Ovary (tissue), 9 donors: ENCODE results near the gene ZCCHC10. TPM values are rescaled to one million over a fixed set of nuclear protein-coding genes. Genes with fewer than 3 reads are reported as not detected.
"Not testable (repeated sequence)": the region's sequence is repeated elsewhere in the genome, so short reads cannot be mapped to it uniquely, and the experiment has no call there.

Experiments
- DNase-seq, 5 donors: peaks; one replicate each; pipeline ENCODE4 v3.0.0-alpha.2; 2019 to 2020
- H3K27ac ChIP-seq, 2 donors: fragments of 200-600 bp; one replicate each; pipeline versions ENCODE4 v1.5.1 to v1.8.0; 2019 to 2022
- H3K27me3 ChIP-seq: fragments of 200-600 bp; one replicate; pipeline ENCODE4 v1.8.0; 2022
- H3K36me3 ChIP-seq: fragments of 200-600 bp; sonication (generic); one replicate; pipeline ENCODE4 v1.5.1; 2019
- H3K4me1 ChIP-seq: one replicate; pipeline ENCODE4 v1.8.1; 2013; ENCODE audit warnings: mild to moderate bottlenecking, moderate library complexity; ENCODE audit not compliant: insufficient read depth
- H3K4me3 ChIP-seq: fragments of 200-600 bp; sonication (generic); one replicate; pipeline ENCODE4 v1.5.1; 2017
- H3K9me3 ChIP-seq, 2 donors: fragments of 200-600 bp in 1 of 2; sonication (generic) in 1 of 2; one replicate each; pipeline versions ENCODE4 v1.5.1 to v1.8.1; 2013 to 2019; ENCODE audit warnings: mild to moderate bottlenecking in 1 of 2, moderate library complexity in 1 of 2
- EP300 ChIP-seq: sonication (generic); formaldehyde crosslinking; IDR thresholded peaks from one replicate; pipeline ENCODE4 v1.6.1; 2017; ENCODE audit warnings: antibody characterized with exemption
- POLR2A ChIP-seq: fragments of 450-650 bp; IDR thresholded peaks from one replicate; pipeline ENCODE4 v1.6.1; 2017; ENCODE audit warnings: antibody characterized with exemption, mild to moderate bottlenecking, moderate library complexity
- WGBS, 3 donors: extraction: QIAGEN DNeasy Blood & Tissue Kit in 1 of 3; methylation state at CpG; one replicate each; pipeline versions ENCODE4 v1.1.5 to v1.1.7; 2013 to 2017; 5-methylcytosine and 5-hydroxymethylcytosine counted together
- intact Hi-C, 4 donors: fragments of 100-400 bp; cut with DNase I; formaldehyde crosslinking; loops; one replicate each; pipeline versions ENCODE4 v1.11.0 to v1.15.1; 2022 to 2023
- polyA plus RNA-seq, 2 donors: library from polyadenylated mRNA; stranded (reverse); fragments of 200-250 nt in 1 of 2; fragments of 350-450 nt in 1 of 2; fragmentation: Illumina TruSeq in 1 of 2; extraction: RNeasy Lipid Tissue Mini Kit (QIAGEN cat#74804) in 1 of 2; gene quantifications; one replicate each; pipeline ENCODE4 v1.2.3, GENCODE V29; 2013 to 2014
- total RNA-seq, 7 donors: library from RNA; depleted of rRNA in 2 of 7; stranded (reverse); fragments of >200 nt in 2 of 7; fragmentation: NEBNext Ultra II Directional in 3 of 7; extraction: Animal tissue kit (Norgen Biotek cat#: 25700) in 3 of 7; gene quantifications; one replicate each; pipeline versions ENCODE4 v1.1.0 to v1.2.4, GENCODE V29; 2016 to 2023
- TF ChIP-seq, protein P1 (sequence below), 3 donors: fragments of 450-650 bp in 2 of 3; fragments of 200-600 bp in 1 of 3; IDR thresholded peaks; one replicate each; pipeline versions ENCODE4 v1.5.1 to v1.8.0; 2016 to 2022; ENCODE audit warnings: antibody characterized with exemption in 3 of 3, mild to moderate bottlenecking in 1 of 3
- donor health status: DM: no; HTN: no; CAD: no; lungs with moderate emphysema.
- donor health status: DM: no; HTN: no; CAD: no.
- donor health status: Bipolar disorder and iron deficiency.
- donor health status: DM: yes; HTN: yes; CAD: no.
- donor health status: DM: no; HTN: no; CAD: no.
- donor health status: DM: yes; HTN: yes; CAD: no.

ZCCHC10 gene
- total and polyA plus RNA-seq, 9 donors: 13.4 to 19.3 (median 16.2) TPM

GRCh38 chr5:132987531-132988408, 38.6 kb downstream of the ZCCHC10 start:
- Histone ChIP-seq H3K9me3 (no peaks in the 10 kb centered on the region), H3K27me3 (no peaks in the 10 kb centered on the region), H3K36me3 (no peaks in the 10 kb centered on the region), H3K4me3 (no peak overlapping the region), H3K4me1 (no peaks in the 10 kb centered on the region), H3K27ac (no peak overlapping the region)
- no peak for DNase-seq
- intact Hi-C loops: loop anchor here in 1 of 4 donors (5.0 kb wide), 1 partner anchor 395 kb away; no protein-coding TSS in a partner anchor
- 85 to 91% (median 88%) methylated on average over 28 of the region's 28 CpGs for WGBS, 3 donors
- TF ChIP-seq POLR2A (no peak), EP300 (no peak)
- TF ChIP-seq, protein P1, sequence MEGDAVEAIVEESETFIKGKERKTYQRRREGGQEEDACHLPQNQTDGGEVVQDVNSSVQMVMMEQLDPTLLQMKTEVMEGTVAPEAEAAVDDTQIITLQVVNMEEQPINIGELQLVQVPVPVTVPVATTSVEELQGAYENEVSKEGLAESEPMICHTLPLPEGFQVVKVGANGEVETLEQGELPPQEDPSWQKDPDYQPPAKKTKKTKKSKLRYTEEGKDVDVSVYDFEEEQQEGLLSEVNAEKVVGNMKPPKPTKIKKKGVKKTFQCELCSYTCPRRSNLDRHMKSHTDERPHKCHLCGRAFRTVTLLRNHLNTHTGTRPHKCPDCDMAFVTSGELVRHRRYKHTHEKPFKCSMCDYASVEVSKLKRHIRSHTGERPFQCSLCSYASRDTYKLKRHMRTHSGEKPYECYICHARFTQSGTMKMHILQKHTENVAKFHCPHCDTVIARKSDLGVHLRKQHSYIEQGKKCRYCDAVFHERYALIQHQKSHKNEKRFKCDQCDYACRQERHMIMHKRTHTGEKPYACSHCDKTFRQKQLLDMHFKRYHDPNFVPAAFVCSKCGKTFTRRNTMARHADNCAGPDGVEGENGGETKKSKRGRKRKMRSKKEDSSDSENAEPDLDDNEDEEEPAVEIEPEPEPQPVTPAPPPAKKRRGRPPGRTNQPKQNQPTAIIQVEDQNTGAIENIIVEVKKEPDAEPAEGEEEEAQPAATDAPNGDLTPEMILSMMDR (IDR thresholded peaks at IDR 0.05): no peak

DNA sequence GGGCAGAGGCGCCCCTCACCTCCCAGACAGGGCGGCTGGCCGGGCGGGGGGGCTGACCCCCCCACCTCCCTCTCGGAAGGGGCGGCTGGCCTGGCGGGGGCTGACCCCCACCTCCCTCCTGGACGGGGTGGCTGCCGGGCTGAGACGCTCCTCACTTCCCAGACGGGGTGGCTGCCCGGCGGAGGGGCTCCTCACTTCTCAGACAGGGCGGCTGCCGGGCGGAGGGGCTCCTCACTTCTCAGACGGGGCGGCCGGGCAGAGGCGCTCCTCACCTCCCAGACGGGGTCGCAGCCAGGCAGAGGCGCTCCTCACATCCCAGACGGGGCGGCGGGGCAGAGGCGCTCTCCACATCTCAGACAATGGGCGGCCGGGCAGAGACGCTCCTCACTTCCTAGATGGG, 43.4 kb downstream of the ZCCHC10 start:
- H3K27ac ChIP-seq, H3K27me3 ChIP-seq, H3K4me3 ChIP-seq, H3K36me3 ChIP-seq, H3K9me3 ChIP-seq, H3K4me1 ChIP-seq, intact Hi-C loops, DNase-seq: not testable (repeated sequence)
- WGBS, 3 donors: 90 to 96% (median 95%) methylated on average over 13 to 29 of the region's 30 CpGs

DNA sequence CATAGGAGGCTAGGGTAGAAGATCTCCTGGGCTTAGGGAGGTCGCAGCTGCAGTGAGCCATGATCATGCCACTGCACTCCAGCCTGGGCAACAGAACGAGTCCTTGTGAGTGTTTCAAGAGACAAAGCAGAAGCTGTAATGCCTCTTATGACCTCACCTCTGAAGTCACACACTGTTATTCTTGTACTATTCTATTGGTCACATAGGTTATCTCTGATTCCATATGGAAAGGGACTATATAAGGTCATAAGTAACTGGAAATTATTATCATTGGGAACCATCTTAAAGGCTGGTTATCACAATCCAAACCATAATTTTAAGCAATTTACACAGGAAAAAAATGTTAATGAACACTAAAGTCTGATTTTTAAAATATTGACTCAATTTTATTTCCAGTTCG, 45.1 kb downstream of the ZCCHC10 start:
- no peak for DNase-seq
- H3K4me3 ChIP-seq: no peak overlapping the region
- no peaks in the 10 kb centered on the region for H3K4me1 ChIP-seq
- no peaks in the 10 kb centered on the region for H3K27me3 ChIP-seq
- H3K9me3 ChIP-seq: no peaks in the 10 kb centered on the region
- no peaks in the 10 kb centered on the region for H3K36me3 ChIP-seq
- 85 to 93% (median 89%) methylated on average over 3 of the region's 3 CpGs for WGBS, 3 donors
- TF ChIP-seq EP300: no peak
- TF ChIP-seq POLR2A: no peak
- TF ChIP-seq, protein P1 (IDR thresholded peaks at IDR 0.05): no peak
- H3K27ac ChIP-seq: no peak overlapping the region
- intact Hi-C loops: no loop called here

DNA sequence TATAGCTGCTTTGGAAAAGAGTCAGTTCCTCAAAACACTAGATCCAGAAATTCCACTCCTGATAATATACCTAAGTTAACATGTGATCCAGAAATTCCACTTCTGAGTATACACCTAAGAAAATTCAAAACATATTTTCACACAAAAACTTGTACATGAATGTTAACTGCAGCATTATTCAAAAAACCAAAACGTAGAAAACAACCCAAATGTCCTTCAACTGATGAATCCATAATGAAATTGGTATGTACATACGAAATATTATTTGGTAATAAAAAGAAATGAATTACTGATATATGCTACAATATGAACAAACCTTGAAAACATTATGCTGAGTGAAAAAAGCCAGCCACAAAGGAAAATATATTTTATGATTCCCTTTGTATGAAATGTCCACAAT, 46.4 kb downstream of the ZCCHC10 start:
- TF ChIP-seq EP300 (no peak), POLR2A (no peak)
- TF ChIP-seq, protein P1 (IDR thresholded peaks at IDR 0.05): no peak
- no peak for DNase-seq
- Histone ChIP-seq H3K9me3 (no peaks in the 10 kb centered on the region), H3K4me3 (no peak overlapping the region), H3K36me3 (no peaks in the 10 kb centered on the region), H3K27ac (no peak overlapping the region), H3K4me1 (no peaks in the 10 kb centered on the region), H3K27me3 (no peaks in the 10 kb centered on the region)
- 56 to 67% (median 63%) methylated on average over 2 of the region's 2 CpGs for WGBS, 3 donors
- intact Hi-C loops: no loop called here

- H3K36me3 ChIP-seq: no peaks in the 10 kb centered on the region
- no peak overlapping the region for H3K4me3 ChIP-seq
- no peaks in the 10 kb centered on the region for H3K4me1 ChIP-seq
- H3K27me3 ChIP-seq: no peaks in the 10 kb centered on the region
- TF ChIP-seq, protein P1 (IDR thresholded peaks at IDR 0.05): no peak
- TF ChIP-seq EP300: no peak
- H3K9me3 ChIP-seq: no peaks in the 10 kb centered on the region
- H3K27ac ChIP-seq: no peak overlapping the region
- no peak for DNase-seq
- intact Hi-C loops: no loop called here
- 72 to 76% (median 76%) methylated on average over 3 of the region's 3 CpGs for WGBS, 3 donors
These were observed 46.9 kb downstream of the ZCCHC10 start for GRCh38 chr5:132979367-132979940.
